ENCODE data around the gene VAV1.

DNA sequence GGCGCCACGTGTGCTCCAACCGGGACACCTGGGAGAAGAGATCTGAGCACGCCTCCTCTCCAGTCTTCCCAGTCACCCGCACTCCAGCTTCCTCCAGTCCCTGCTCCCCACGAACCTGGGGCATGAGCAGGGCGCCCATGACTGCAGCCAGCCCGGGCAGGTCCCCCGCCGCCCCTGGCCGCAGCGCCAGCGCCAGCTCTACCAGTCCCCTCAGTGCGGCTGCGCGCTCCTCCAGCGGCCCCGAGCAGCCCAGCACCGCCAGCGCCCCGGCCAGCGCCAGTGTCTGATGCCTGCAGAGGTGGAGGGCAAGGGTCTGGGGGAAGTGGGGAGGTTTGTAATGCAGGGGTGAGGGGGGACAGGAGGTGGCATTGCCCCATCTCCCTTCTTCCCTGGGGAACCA lies 18.4 kb upstream of the VAV1 start:
- TF ChIP-seq, protein P1, sequence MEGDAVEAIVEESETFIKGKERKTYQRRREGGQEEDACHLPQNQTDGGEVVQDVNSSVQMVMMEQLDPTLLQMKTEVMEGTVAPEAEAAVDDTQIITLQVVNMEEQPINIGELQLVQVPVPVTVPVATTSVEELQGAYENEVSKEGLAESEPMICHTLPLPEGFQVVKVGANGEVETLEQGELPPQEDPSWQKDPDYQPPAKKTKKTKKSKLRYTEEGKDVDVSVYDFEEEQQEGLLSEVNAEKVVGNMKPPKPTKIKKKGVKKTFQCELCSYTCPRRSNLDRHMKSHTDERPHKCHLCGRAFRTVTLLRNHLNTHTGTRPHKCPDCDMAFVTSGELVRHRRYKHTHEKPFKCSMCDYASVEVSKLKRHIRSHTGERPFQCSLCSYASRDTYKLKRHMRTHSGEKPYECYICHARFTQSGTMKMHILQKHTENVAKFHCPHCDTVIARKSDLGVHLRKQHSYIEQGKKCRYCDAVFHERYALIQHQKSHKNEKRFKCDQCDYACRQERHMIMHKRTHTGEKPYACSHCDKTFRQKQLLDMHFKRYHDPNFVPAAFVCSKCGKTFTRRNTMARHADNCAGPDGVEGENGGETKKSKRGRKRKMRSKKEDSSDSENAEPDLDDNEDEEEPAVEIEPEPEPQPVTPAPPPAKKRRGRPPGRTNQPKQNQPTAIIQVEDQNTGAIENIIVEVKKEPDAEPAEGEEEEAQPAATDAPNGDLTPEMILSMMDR (conservative IDR thresholded peaks at IDR 0.05), result no peak
- no peak for TF ChIP-seq ZFX (IDR thresholded peaks at IDR 0.05)

Measured in C4-2B (cell line).